Sigmoid colon (tissue), 4 donors: ENCODE data around the gene GLMP.

Experiments
- CTCF ChIP-seq, 4 experiments: fragments of 450-650 bp in 3 of 4; fragments of 200-600 bp in 1 of 4; IDR thresholded peaks; one replicate each; pipeline ENCODE4 v1.5.1; 2016 to 2019; ENCODE audit warnings: antibody characterized with exemption in 4 of 4, mild to moderate bottlenecking in 3 of 4, moderate library complexity in 2 of 4
- EP300 ChIP-seq, 4 donors: sonication (generic); formaldehyde crosslinking; IDR thresholded peaks; one replicate each; pipeline ENCODE4 v1.6.1; 2017; ENCODE audit warnings: antibody characterized with exemption in 4 of 4
- POLR2A ChIP-seq, 2 donors: fragments of 450-650 bp; IDR thresholded peaks; one replicate each; pipeline ENCODE4 v1.6.1; 2016; ENCODE audit warnings: antibody characterized with exemption in 2 of 2, mild to moderate bottlenecking in 2 of 2, moderate library complexity in 2 of 2

DNA sequence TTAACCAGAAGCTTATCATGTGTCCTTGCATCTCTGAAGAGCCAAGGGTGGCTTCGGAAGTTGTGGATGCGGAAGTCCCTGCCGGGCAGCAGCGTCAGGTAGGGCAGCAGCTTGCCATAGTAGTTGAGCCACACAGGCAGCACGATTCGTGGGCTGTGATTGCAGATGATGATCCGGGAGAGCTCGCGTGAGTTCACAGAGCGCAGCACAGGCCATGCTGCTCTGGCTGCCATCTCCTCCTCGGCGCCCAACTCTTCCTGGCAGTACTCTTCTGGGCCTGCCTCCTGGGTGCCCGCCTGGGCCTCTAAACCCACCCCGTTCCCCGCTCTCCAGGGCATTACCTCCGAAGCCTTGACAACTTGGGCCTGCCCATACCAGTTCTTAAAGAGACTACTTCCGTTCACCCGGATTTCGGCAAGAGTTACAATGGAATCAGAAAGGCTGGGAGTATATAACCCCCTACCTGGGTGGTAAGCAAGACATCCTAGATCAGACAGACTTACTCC lies 3.4 kb upstream of the GLMP start, which contains the start of gene VHLL:
- TF ChIP-seq CTCF (IDR thresholded peaks at IDR 0.05) (no peak), EP300 (IDR thresholded peaks at IDR 0.05) (no peak), POLR2A (IDR thresholded peaks at IDR 0.05) (no peak)
